ENCODE measurements around the gene OLFM2.

DNA sequence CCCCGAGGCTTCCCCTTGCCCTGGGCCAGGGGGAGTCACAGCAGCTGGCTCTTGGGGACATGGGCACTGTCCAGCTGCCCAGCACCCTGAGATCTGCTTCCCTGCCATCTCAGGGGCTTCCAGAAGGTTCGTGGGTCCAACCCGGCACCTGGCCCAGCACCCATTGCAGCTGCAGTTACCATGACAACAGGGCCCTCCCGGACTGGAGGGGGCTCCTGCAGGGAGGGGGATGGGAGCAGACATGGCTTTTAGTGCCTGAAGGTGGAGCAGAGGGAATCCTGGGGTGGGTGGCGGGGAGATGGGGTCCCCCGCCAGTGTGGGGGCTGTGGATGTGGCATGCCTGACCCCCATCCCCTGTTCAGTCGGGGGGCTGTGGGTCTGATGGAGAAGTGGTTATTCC is 86.5 kb downstream of the OLFM2 start:
- TF ChIP-seq, protein P1, sequence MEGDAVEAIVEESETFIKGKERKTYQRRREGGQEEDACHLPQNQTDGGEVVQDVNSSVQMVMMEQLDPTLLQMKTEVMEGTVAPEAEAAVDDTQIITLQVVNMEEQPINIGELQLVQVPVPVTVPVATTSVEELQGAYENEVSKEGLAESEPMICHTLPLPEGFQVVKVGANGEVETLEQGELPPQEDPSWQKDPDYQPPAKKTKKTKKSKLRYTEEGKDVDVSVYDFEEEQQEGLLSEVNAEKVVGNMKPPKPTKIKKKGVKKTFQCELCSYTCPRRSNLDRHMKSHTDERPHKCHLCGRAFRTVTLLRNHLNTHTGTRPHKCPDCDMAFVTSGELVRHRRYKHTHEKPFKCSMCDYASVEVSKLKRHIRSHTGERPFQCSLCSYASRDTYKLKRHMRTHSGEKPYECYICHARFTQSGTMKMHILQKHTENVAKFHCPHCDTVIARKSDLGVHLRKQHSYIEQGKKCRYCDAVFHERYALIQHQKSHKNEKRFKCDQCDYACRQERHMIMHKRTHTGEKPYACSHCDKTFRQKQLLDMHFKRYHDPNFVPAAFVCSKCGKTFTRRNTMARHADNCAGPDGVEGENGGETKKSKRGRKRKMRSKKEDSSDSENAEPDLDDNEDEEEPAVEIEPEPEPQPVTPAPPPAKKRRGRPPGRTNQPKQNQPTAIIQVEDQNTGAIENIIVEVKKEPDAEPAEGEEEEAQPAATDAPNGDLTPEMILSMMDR (IDR thresholded peaks at IDR 0.05): no peak
- TF ChIP-seq EZH2 (IDR thresholded peaks at IDR 0.05): no peak

All from neural progenitor cell (in vitro differentiated cells).